HEK293 (cell line): Measurements from ENCODE around the gene C17orf100.

ENCODE experiments used
- CTCF ChIA-PET: fragments of 350-600 bp; formaldehyde crosslinking; extraction: SDS; loops from one replicate; lab custom pipeline; 2021; ENCODE audit warnings: antibody characterized with exemption; lab: Yijun Ruan, JAX
- POLR2A ChIA-PET: fragments of 300-600 bp; formaldehyde crosslinking; extraction: SDS; loops from one replicate; lab custom pipeline; 2020; ENCODE audit warnings: antibody characterized with exemption, inconsistent platforms; lab: Yijun Ruan, JAX
- H3K27ac ChIP-seq: fragments of 200-500 bp; sonication (Bioruptor generic); 2 replicates; pipeline ENCODE4 v1.5.1; 2014; ENCODE audit warnings: low read depth, low read length, control low read depth, inconsistent platforms; ENCODE audit errors: extremely low read depth
- H3K36me3 ChIP-seq, 2 experiments: fragments of 200-500 bp in 1 of 2; sonication (Bioruptor generic) in 1 of 2; 1 replicate in 1 of 2; 2 replicates in 1 of 2; pipeline ENCODE4 v1.5.1; 2014 to 2017; ENCODE audit warnings: inconsistent platforms in 2 of 2, low read length in 2 of 2; ENCODE audit not compliant: control insufficient read depth in 2 of 2, insufficient read depth in 1 of 2
- H3K4me1 ChIP-seq: fragments of 200-500 bp; sonication (Bioruptor generic); 2 replicates; pipeline ENCODE4 v1.5.1; 2014; ENCODE audit warnings: mild to moderate bottlenecking, low read length, inconsistent platforms; ENCODE audit not compliant: control insufficient read depth, insufficient read depth
- H3K4me3 ChIP-seq: 2 replicates; pipeline ENCODE4 v1.5.1; 2011; ENCODE audit warnings: low read depth, mild to moderate bottlenecking, control low read depth, low read length, moderate library complexity
- H3K9me3 ChIP-seq: fragments of 200-500 bp; sonication (Bioruptor generic); 2 replicates; pipeline ENCODE4 v1.5.1; 2014; ENCODE audit warnings: low read depth, low read length, inconsistent platforms; ENCODE audit not compliant: control insufficient read depth, insufficient read depth
- GLIS2 ChIP-seq: fragments of 450-650 bp; formaldehyde crosslinking; IDR thresholded peaks from 2 replicates; pipeline ENCODE4 v1.5.1; 2016; ENCODE audit warnings: missing biosample characterization, missing genetic modification characterization
- HOXC10 ChIP-seq: sonication (generic); formaldehyde crosslinking; IDR thresholded peaks from 2 replicates; pipeline ENCODE4 v1.8.1; 2023; ENCODE audit warnings: mild to moderate bottlenecking, missing genetic modification reagents
- HOXD13 ChIP-seq: sonication (generic); formaldehyde crosslinking; IDR thresholded peaks from 2 replicates; pipeline ENCODE4 v1.8.0; 2022; ENCODE audit warnings: missing genetic modification reagents, borderline replicate concordance
- KLF8 ChIP-seq: fragments of 450-650 bp; formaldehyde crosslinking; IDR thresholded peaks from 2 replicates; pipeline ENCODE4 v1.5.1; 2016; ENCODE audit warnings: missing biosample characterization, missing genetic modification characterization
- MEIS1 ChIP-seq: sonication (generic); formaldehyde crosslinking; IDR thresholded peaks from 2 replicates; pipeline ENCODE4 v1.8.1; 2022; ENCODE audit warnings: missing genetic modification reagents, mild to moderate bottlenecking, borderline replicate concordance
- MZF1 ChIP-seq: fragments of 450-650 bp; formaldehyde crosslinking; IDR thresholded peaks from 2 replicates; pipeline ENCODE4 v1.5.1; 2017; ENCODE audit warnings: missing biosample characterization, missing genetic modification characterization, borderline replicate concordance
- PBX3 ChIP-seq: sonication (generic); formaldehyde crosslinking; IDR thresholded peaks from 2 replicates; pipeline ENCODE4 v1.8.1; 2022; ENCODE audit warnings: mild to moderate bottlenecking, moderate library complexity, missing genetic modification reagents
- SCRT1 ChIP-seq: fragments of 450-650 bp; formaldehyde crosslinking; IDR thresholded peaks from 2 replicates; pipeline ENCODE4 v1.5.1; 2016; ENCODE audit warnings: missing biosample characterization, missing genetic modification characterization, borderline replicate concordance
- SP2 ChIP-seq: fragments of 450-650 bp; formaldehyde crosslinking; IDR thresholded peaks from 2 replicates; pipeline ENCODE4 v1.5.1; 2016; ENCODE audit warnings: missing biosample characterization, missing genetic modification characterization
- ZBTB26 ChIP-seq: fragments of 450-650 bp; formaldehyde crosslinking; optimal IDR thresholded peaks from 2 replicates; pipeline ENCODE3; 2016; ENCODE audit warnings: missing biosample characterization, mild to moderate bottlenecking, missing genetic modification characterization
- ZNF138 ChIP-seq: fragments of 450-650 bp; formaldehyde crosslinking; IDR thresholded peaks from 2 replicates; pipeline ENCODE4 v1.5.1; 2016; ENCODE audit warnings: missing biosample characterization, missing genetic modification characterization, borderline replicate concordance
- ZNF19 ChIP-seq: fragments of 450-650 bp; formaldehyde crosslinking; IDR thresholded peaks from 2 replicates; pipeline ENCODE4; 2016; ENCODE audit warnings: missing biosample characterization, missing genetic modification characterization, low read depth
- ZNF2 ChIP-seq: fragments of 450-650 bp; formaldehyde crosslinking; IDR thresholded peaks from 2 replicates; pipeline ENCODE4 v1.5.1; 2016; ENCODE audit warnings: missing biosample characterization, missing genetic modification characterization
- ZNF274 ChIP-seq, 2 experiments: fragments of 200-500 bp in 1 of 2; fragments of 450-650 bp in 1 of 2; sonication (Bioruptor generic) in 1 of 2; formaldehyde crosslinking in 1 of 2; IDR thresholded peaks; 2 replicates each; pipeline versions ENCODE4 v1.5.1 to v1.6.1; 2014 to 2016; ENCODE audit warnings: borderline replicate concordance in 1 of 2, inconsistent platforms in 1 of 2, low read length in 1 of 2, missing biosample characterization in 1 of 2, missing genetic modification characterization in 1 of 2
- ZNF544 ChIP-seq: fragments of 450-650 bp; formaldehyde crosslinking; IDR thresholded peaks from 2 replicates; pipeline ENCODE4 v1.5.0; 2017; ENCODE audit warnings: missing biosample characterization, missing genetic modification characterization
- ZNF560 ChIP-seq: fragments of 450-650 bp; formaldehyde crosslinking; IDR thresholded peaks from 2 replicates; pipeline ENCODE4 v1.5.1; 2017; ENCODE audit warnings: missing biosample characterization, missing genetic modification characterization, borderline replicate concordance
- ZNF571 ChIP-seq: fragments of 450-650 bp; formaldehyde crosslinking; IDR thresholded peaks from 2 replicates; pipeline ENCODE4 v1.5.0; 2017; ENCODE audit warnings: missing biosample characterization, missing genetic modification characterization
- ZNF677 ChIP-seq: fragments of 450-650 bp; IDR thresholded peaks from 2 replicates; pipeline ENCODE4 v1.5.0; 2018; ENCODE audit warnings: missing biosample characterization, mild to moderate bottlenecking, missing genetic modification characterization, moderate library complexity
- ZNF701 ChIP-seq: fragments of 450-650 bp; formaldehyde crosslinking; IDR thresholded peaks from 2 replicates; pipeline ENCODE4 v1.5.1; 2016; ENCODE audit warnings: missing biosample characterization, missing genetic modification characterization
- ZNF707 ChIP-seq: fragments of 450-650 bp; formaldehyde crosslinking; IDR thresholded peaks from 2 replicates; pipeline ENCODE4 v1.5.1; 2016; ENCODE audit warnings: missing biosample characterization, missing genetic modification characterization
- ZSCAN5A ChIP-seq: fragments of 450-650 bp; formaldehyde crosslinking; IDR thresholded peaks from 2 replicates; pipeline ENCODE4 v1.5.1; 2016; ENCODE audit warnings: missing biosample characterization, missing genetic modification characterization

The C17orf100 gene

GRCh38 chr17:6632530-6632929 lies 19.0 kb upstream of the C17orf100 start:
- no peak overlapping the region for H3K4me3 ChIP-seq
- H3K36me3 ChIP-seq, result peaks cover 61 to 79% of the 10 kb centered on the region in 2 experiments
- POLR2A ChIA-PET, result no interaction called here
- H3K27ac ChIP-seq, result no peak overlapping the region
- TF ChIP-seq SP2 (tag by site-specific recombination) (no peak), ZNF19 (tag by site-specific recombination) (no peak), ZNF274 (IDR thresholded peaks at IDR 0.05; ENCODE audit: low read length) (no peak), ZNF274 (tag by site-specific recombination; IDR thresholded peaks at IDR 0.05; ENCODE audit: borderline replicate concordance) (no peak), ZSCAN5A (tag by site-specific recombination) (no peak), ZNF571 (tag by site-specific recombination) (no peak)
- CTCF ChIA-PET, result interaction anchor here (0.5 kb wide), 1 partner anchor 389 kb away, joined by 4 read pairs; no protein-coding TSS in a partner anchor
- H3K4me1 ChIP-seq, result no peaks in the 10 kb centered on the region
- H3K9me3 ChIP-seq, result no peaks in the 10 kb centered on the region

- POLR2A ChIA-PET, result no interaction called here
- CTCF ChIA-PET, result interaction anchor here (0.5 to 0.6 kb wide), 2 partner anchors 11 to 388 kb away, joined by 3 to 4 read pairs; no protein-coding TSS in a partner anchor
- Histone ChIP-seq H3K4me1 (no peaks in the 10 kb centered on the region), H3K9me3 (no peaks in the 10 kb centered on the region), H3K4me3 (no peak overlapping the region), H3K36me3 (peaks cover 57 to 72% of the 10 kb centered on the region in 2 experiments), H3K27ac (no peak overlapping the region)
- TF ChIP-seq MEIS1 (CRISPR knock-in tag), result no peak
- no peak for TF ChIP-seq MZF1 (tag by site-specific recombination)
Observed at GRCh38 chr17:6633263-6633662, 18.3 kb upstream of the C17orf100 start.

- H3K4me3 ChIP-seq, result no peak overlapping the region
- no peaks in the 10 kb centered on the region for H3K9me3 ChIP-seq
- POLR2A ChIA-PET, result no interaction called here
- peaks cover 39 to 47% of the 10 kb centered on the region in 2 experiments for H3K36me3 ChIP-seq
- TF ChIP-seq ZBTB26 (tag by site-specific recombination) (no peak), HOXD13 (CRISPR knock-in tag) (no peak), ZNF138 (no peak), ZNF2 (no peak), ZNF544 (tag by site-specific recombination) (no peak), ZNF707 (tag by site-specific recombination) (no peak), HOXC10 (CRISPR knock-in tag) (no peak), GLIS2 (tag by site-specific recombination) (no peak), SCRT1 (tag by site-specific recombination) (no peak), PBX3 (CRISPR knock-in tag) (no peak), ZNF560 (tag by site-specific recombination) (no peak), KLF8 (tag by site-specific recombination) (no peak), ZNF701 (tag by site-specific recombination) (no peak), ZNF677 (no peak)
- CTCF ChIA-PET, result interaction anchor here (0.5 to 1.1 kb wide), 3 partner anchors 25 to 207 kb away, joined by 3 to 4 read pairs (median 3); no protein-coding TSS in a partner anchor
- peaks cover 8% of the 10 kb centered on the region; the same call in 1 of the 2 replicates for H3K4me1 ChIP-seq
- no peak overlapping the region for H3K27ac ChIP-seq
Observed at GRCh38 chr17:6636105-6636504, 15.5 kb upstream of the C17orf100 start.
